Progenitor cell of endocrine pancreas (in vitro differentiated cells): ENCODE data around the gene PDE11A. TPM values are rescaled to one million over a fixed set of nuclear protein-coding genes. Genes with fewer than 3 reads are reported as not detected.

Experiments used
- DNase-seq: peaks from one replicate; pipeline ENCODE4 v3.0.0; 2021; ENCODE audit warnings: low spot score; ENCODE audit not compliant: unreplicated experiment
- H3K27ac Mint-ChIP-seq: 2 replicates; pipeline ENCODE4 v1.8.0; 2021; ENCODE audit warnings: mild to moderate bottlenecking, moderate library complexity, mixed read lengths
- H3K27me3 Mint-ChIP-seq: 2 replicates; pipeline ENCODE4 v1.8.0; 2021; ENCODE audit warnings: mixed read lengths
- H3K36me3 Mint-ChIP-seq: 2 replicates; pipeline ENCODE4 v1.8.0; 2022; ENCODE audit warnings: mixed read lengths; ENCODE audit not compliant: insufficient read depth
- H3K4me1 Mint-ChIP-seq: 2 replicates; pipeline ENCODE4 v1.8.0; 2021; ENCODE audit warnings: low read depth, mixed read lengths
- H3K4me3 Mint-ChIP-seq: 2 replicates; pipeline ENCODE4 v1.8.0; 2021; ENCODE audit warnings: low read depth, mild to moderate bottlenecking, moderate library complexity, mixed read lengths
- H3K9me3 Mint-ChIP-seq: 2 replicates; pipeline ENCODE4 v1.8.0; 2021; ENCODE audit warnings: low read depth, mixed read lengths
- total RNA-seq: library from RNA; stranded (reverse); gene quantifications from 2 replicates; pipeline ENCODE4 v1.2.1, GENCODE V29; 2021
- TF ChIP-seq, protein P1 (sequence below): fragments of 200-600 bp; sonication (generic); IDR thresholded peaks from one replicate; pipeline ENCODE4 v1.5.0; 2021; ENCODE audit warnings: antibody characterized with exemption, mild to moderate bottlenecking; ENCODE audit not compliant: unreplicated experiment

Gene PDE11A
- total RNA-seq, 1 donor from 2014 or later, result 54.8 TPM

GRCh38 chr2:177747384-177747783 lies 325.2 kb downstream of the PDE11A start:
- Mint-ChIP-seq H3K36me3 (peaks cover 2% of the 10 kb centered on the region), H3K4me1 (peaks cover 24% of the 10 kb centered on the region), H3K27me3 (no peaks in the 10 kb centered on the region)

GRCh38 chr2:177746358-177746757 lies 326.2 kb downstream of the PDE11A start:
- TF ChIP-seq, protein P1, sequence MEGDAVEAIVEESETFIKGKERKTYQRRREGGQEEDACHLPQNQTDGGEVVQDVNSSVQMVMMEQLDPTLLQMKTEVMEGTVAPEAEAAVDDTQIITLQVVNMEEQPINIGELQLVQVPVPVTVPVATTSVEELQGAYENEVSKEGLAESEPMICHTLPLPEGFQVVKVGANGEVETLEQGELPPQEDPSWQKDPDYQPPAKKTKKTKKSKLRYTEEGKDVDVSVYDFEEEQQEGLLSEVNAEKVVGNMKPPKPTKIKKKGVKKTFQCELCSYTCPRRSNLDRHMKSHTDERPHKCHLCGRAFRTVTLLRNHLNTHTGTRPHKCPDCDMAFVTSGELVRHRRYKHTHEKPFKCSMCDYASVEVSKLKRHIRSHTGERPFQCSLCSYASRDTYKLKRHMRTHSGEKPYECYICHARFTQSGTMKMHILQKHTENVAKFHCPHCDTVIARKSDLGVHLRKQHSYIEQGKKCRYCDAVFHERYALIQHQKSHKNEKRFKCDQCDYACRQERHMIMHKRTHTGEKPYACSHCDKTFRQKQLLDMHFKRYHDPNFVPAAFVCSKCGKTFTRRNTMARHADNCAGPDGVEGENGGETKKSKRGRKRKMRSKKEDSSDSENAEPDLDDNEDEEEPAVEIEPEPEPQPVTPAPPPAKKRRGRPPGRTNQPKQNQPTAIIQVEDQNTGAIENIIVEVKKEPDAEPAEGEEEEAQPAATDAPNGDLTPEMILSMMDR, result no peak
- peaks cover 2% of the 10 kb centered on the region for H3K36me3 Mint-ChIP-seq
- H3K4me1 Mint-ChIP-seq, result peaks cover 20% of the 10 kb centered on the region
- H3K9me3 Mint-ChIP-seq, result peaks cover 5% of the 10 kb centered on the region
- no peak for DNase-seq
- H3K27ac Mint-ChIP-seq, result peak overlapping the region; percentile 23
- no peaks in the 10 kb centered on the region for H3K27me3 Mint-ChIP-seq
- no peak overlapping the region for H3K4me3 Mint-ChIP-seq

More at GRCh38 chr2:177747384-177747783, 325.2 kb downstream of the PDE11A start:
- H3K9me3 Mint-ChIP-seq, result peaks cover 5% of the 10 kb centered on the region
- H3K27ac Mint-ChIP-seq, result peak overlapping the region; percentile 23
- TF ChIP-seq, protein P1, result no peak
- no peak overlapping the region for H3K4me3 Mint-ChIP-seq
- DNase-seq, result no peak

GRCh38 chr2:177745531-177745930 lies 327.0 kb downstream of the PDE11A start:
- no peak for DNase-seq
- TF ChIP-seq, protein P1, result no peak
- Mint-ChIP-seq H3K4me1 (peaks cover 15% of the 10 kb centered on the region), H3K9me3 (peaks cover 8% of the 10 kb centered on the region), H3K27ac (no peak overlapping the region), H3K27me3 (no peaks in the 10 kb centered on the region), H3K36me3 (peaks cover 2% of the 10 kb centered on the region), H3K4me3 (no peak overlapping the region)

GRCh38 chr2:177742851-177743250 lies 329.7 kb downstream of the PDE11A start:
- H3K4me1 Mint-ChIP-seq, result peaks cover 8% of the 10 kb centered on the region
- no peak overlapping the region for H3K4me3 Mint-ChIP-seq
- TF ChIP-seq, protein P1, result no peak
- H3K27me3 Mint-ChIP-seq, result no peaks in the 10 kb centered on the region
- DNase-seq, result no peak
- H3K36me3 Mint-ChIP-seq, result peaks cover 2% of the 10 kb centered on the region
- peaks cover 8% of the 10 kb centered on the region for H3K9me3 Mint-ChIP-seq
- H3K27ac Mint-ChIP-seq, result no peak overlapping the region

DNA sequence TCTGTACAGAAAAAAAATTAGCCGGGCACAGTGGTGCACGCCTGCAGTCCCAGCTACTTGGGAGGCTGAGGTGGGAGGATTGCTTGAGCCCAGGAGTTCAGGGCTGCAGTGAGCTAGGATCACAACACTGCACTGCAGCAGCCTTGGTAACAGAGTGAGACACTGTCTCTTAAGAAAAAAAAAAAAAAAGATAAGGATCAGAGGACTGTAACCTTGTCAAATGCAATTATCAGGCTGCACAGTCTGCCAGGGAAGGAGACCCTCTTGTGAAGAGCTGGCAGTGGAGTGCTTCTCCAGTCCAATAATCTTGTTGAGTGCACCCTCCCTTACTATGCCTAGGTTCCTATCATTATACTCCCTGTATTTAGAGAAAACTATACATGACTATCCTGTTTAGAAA lies 330.7 kb downstream of the PDE11A start:
- Mint-ChIP-seq H3K27me3 (no peaks in the 10 kb centered on the region), H3K4me1 (peaks cover 8% of the 10 kb centered on the region), H3K4me3 (no peak overlapping the region), H3K9me3 (peaks cover 8% of the 10 kb centered on the region), H3K36me3 (peaks cover 2% of the 10 kb centered on the region), H3K27ac (no peak overlapping the region)
- TF ChIP-seq, protein P1, result no peak
- DNase-seq, result no peak
